NCI-H2107 treated with DMSO at 0.1 percent for 48 hours (cell line): ENCODE data around the gene MAEL.
A peak's percentile ranks its signal among the peaks of the same experiment; 100 is the strongest.
"Not testable (repeated sequence)": the region's sequence is repeated elsewhere in the genome, so short reads cannot be mapped to it uniquely, and the experiment has no call there.

Source experiments
- DNase-seq: peaks from one replicate; lab custom pipeline; 2025; ENCODE audit not compliant: unreplicated experiment; lab: John Stamatoyannopoulos, UW

MAEL gene

DNA sequence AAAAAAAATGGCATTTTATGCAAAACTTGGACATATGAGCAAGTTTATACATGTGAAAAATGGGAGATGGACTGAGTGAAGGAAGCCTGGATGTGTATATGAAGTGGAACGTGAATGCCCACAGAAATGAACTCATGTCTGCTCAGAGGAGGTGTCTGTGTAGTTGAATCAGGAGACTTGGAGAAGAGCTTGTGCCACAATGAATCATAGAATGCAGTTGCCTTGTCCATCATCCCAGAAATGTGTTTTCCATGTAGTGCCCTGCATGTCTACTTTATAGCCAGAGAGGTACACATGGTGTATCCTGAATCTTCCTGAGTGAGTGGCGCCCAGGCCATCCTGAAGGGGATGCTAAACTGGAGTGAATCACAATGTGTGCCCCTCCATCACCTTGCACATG is 11.1 kb upstream of the MAEL start:
- DNase-seq = no peak

DNA sequence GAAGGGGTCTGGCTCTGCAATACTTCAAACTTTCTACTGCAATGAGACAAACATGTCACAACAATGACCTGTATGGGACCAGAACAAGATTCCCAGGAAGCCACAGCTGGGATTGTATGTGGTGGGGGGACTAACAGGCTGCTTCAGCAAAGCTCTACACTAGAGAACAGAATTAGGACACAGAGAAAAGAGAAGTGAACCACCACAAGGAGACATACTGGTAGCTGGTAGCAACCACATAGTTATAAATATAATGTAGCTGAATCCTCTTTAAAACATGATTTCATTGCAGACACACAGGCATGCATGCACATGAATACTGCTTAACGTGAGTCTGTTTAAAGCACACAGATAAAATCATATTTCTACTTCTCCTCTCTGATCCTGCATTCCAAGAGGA is 10.3 kb upstream of the MAEL start:
- DNase-seq = no peak

- no peak for DNase-seq
Measured at GRCh38 chr1:166980383-166980782, 8.7 kb upstream of the MAEL start.

GRCh38 chr1:166980818-166981217 is 8.3 kb upstream of the MAEL start:
- no peak for DNase-seq

DNA sequence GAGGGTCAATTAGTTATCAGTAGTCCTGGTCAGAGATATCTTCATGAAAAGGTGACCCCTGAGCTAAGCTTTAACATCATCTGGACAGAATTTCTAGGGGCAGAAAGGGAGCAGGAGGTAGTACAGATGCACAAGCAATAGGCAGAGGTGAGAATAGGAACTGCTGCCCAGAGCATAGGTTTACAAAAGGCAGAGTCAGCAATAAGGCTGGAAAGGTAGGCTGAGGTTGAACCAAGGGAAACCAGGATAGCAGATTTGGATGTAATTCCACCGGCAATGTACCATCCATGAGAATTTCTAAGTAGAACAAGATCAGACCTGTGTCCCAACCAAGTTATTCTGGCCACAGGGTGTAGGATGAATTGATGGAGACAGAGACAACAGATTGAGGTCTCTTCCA is 7.5 kb upstream of the MAEL start:
- DNase-seq = no peak

DNA sequence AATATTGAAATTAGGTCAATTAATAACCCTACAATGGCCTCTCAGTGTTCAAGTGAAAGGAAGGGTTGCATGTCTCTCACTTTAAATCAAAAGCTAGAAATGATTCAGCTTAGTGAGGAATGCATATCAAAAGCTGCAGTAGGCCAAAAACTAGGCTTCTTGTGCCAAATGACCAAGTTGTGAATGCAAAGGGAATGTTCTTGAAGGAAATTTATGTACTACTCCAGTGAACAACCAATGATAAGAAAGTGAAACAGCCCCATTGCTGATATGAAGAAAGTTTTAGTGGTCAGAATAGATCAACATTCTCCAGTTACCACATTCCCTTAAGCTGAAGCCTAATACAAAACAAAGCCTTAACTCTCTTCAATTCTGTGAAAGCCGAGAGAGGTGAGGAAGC is 10.0 kb downstream of the MAEL start:
- no peak for DNase-seq

DNA sequence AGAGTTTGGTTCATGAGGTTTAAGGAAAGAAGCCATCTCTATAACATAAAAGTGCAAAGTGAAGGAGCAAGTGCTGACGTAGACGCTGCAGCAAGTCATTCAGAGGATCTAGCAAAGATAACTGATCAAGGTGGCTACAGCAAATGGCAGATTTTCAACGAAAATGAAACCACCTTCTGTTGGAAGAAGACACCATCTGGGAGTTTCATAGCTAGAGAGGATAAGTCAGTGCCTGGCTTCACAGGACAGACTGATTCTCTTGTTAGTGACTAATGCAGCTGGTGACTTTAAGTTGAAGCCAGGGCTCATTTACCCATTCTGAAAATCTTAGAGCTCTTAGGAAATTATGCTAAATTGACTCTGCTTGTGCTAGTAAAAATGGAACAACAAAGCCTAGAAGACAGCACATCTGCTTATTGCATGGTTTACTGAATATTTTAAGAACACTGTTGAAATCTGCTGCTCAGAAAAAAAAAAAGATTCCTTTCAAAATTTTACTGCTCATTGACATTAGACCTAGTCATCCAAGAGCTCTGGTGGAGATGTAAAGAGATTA is 10.5 kb downstream of the MAEL start:
- DNase-seq = no peak

GRCh38 chr1:167000546-167000945 is 11.5 kb downstream of the MAEL start:
- no peak for DNase-seq

- DNase-seq = no peak
Measured at GRCh38 chr1:167002354-167002753, 13.3 kb downstream of the MAEL start.

DNA sequence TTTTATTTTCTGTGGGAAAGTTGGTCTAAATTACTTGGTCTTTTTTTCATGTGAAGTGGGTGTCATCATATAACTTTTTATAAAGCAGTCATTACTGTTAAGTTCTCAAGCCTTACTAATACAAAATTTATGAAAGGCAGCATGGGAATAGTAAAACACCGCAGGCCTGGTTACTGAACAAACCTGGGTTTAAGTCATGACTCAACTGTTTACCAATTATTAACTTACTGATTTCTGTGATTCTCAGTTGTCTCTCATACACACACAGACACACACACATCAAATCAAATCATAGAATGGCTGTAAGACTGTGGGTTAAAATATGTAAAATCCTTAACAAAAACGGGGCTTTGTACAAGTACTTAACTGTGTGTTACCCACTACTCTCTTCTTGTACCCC is 14.6 kb downstream of the MAEL start:
- DNase-seq = no peak

DNA sequence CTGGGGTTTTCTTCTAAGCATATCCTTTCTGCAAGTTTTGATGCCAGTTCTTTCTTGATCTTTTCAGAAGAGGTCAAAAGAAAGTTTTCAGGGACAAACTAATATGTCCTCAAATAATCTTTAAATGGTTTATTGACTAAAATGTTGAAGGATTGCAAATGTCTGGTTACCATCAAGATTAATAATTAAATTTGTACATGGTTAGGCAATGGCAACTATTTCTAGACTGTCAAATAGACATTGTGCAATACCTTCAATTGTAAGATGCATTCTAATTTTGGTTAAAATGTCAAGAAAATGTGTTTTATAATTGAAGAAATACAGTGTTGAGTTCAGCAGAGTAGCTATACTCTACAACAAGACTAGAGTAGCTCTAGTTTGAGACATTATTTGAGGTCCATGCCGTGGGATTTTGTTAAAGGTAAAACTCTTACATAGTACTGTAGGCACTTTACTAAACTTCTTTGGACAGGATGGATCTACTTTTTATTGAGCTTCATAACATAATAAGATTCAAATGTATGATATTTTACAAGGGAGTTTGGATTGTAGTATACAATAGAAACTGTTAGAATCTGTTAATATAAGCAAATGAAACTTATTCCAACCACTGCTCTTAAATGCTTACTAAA is 22.6 kb downstream of the MAEL start:
- DNase-seq = no peak

GRCh38 chr1:167012570-167012969 is 23.5 kb downstream of the MAEL start:
- no peak for DNase-seq

DNA sequence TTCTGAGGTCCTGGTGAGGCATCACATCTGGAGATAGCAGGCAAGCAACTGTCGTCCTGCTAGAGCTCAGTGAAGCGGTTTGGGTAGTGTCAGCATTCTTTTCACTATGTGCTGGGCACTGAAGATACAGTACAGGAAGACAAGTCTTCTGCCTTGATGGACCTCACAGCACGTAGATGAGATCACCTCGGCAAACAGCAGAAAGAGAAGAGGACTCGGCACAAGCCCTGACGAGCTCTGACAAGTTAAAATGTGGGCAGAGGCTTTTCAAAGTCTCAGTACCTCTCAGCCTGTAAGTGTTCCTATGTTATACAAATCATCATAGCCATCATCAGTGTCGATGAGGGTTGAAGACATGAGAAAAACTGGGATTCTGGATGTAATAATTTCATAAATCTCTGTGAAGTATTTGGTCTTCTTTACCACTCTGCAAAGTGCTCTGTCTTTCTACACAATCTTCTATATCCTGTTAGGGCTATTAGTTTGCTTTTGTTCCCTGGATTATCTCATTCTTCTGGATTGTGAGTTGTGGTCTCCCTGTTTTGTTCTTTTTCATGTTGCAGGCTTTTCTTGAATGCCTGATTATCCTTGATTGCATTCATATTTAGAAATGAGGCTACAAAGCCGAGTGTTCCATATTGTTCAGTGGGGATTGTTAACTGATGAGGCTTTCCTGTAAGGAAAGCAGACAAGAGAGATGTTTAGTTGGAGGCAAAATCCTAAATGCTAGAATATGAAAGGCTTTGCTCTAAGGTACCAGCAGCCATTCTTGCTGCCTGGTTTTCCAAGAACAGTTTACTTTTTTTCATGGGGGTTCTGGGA is 24.2 kb downstream of the MAEL start:
- no peak for DNase-seq

GRCh38 chr1:167016100-167016750 is 27.1 kb downstream of the MAEL start:
- no peak for DNase-seq

DNA sequence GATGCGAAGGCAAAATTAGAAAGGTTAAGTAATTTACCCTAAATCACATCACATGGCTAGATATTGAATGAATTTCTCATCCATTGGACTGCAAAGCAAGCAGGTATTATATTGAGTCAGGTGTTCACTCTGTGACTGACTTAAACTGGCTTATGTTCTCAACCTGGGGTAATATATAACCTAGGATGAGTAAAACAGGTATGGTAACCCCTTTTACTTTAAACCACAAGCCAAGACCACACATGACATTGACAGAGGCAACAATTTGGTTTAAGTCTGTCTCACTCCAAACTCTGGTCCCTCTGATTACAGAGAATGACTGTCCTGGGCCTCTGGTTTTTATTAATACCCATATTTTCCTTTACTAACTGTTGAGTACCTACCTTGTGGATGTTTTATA is 33.3 kb downstream of the MAEL start:
- no peak for DNase-seq

GRCh38 chr1:167029553-167029952 is 40.5 kb downstream of the MAEL start:
- DNase-seq = not testable (repeated sequence)

DNA sequence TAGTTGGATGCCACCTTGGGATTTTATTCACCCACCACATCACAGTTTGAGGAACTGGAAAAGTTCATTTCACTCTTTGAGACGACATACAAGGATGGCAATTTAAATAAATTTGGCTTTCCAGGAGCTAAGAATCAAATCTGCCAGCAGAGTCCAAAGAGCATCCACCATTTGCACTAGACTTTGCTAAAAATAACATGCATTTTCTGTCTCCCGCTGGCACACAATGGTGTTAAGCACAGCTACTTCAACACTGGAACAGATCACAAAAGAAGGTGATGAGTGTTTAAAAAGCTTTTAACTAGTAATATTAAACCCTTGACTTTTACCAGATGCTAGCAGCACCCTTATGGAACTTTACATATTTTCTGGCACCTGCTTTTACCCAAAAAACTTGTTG is 44.6 kb downstream of the MAEL start:
- DNase-seq = peak; percentile 87

DNA sequence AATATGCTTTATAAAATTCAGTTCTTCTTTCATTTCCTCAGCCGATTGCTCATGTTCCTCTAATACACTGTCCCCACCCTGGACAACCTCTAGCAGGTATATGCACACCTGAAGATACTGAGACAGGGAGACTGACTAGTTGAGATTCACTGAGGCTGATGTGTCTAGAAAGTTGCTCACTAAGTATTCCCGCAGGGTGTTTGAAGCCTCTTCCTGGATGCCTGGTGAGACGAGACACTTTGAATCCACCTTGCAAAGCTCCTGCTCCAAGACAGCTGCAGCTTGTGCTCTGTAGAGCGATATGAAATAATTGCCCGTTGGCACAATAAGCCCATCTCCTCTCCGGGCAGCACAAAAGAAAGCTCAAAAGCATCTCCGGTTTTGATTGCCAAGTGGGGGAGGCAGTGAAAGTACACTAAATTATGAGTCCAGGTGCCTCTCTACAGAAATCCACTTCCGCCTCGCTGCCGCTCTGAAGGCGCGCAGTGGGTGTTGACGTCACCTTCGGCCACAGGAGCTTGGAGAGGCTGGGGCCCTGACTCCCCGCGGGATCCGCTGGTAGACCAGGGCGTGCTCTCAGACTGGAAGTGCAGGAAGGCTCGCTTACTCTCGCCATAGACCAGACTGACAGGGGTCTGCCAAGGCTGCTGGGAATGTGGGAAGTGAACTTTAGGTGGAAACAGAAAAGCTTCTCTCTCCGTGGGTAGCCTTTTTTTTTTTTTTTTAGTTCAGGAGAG is 54.8 kb downstream of the MAEL start:
- peak; percentile 97 for DNase-seq

DNA sequence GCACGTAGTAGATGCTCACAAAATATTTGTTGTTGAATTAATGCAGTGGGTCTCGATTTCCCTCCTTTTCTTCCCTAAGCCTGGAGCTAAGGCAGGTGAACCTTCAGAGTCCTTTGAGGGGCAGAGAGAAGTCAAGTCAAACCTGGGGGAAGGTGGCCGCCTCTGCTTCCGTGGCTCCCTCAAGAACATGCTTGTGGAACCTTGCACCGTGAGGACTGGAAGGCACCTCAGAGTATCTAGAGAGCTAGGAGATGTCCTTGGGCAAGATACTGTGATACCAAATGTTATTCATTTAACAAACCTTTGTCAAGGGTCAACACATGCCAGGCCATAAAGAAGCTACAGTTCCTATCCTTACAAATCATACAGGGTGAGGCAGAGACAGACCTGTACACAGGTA is 62.8 kb downstream of the MAEL start:
- DNase-seq = no peak

- DNase-seq = no peak
Measured at GRCh38 chr1:167052389-167052788, 63.3 kb downstream of the MAEL start.

- DNase-seq = no peak
Measured at GRCh38 chr1:167054531-167054930, 65.5 kb downstream of the MAEL start.
